Measurements from ENCODE around the gene IRF2BP1. TPM values are rescaled to one million over a fixed set of nuclear protein-coding genes. Genes with fewer than 3 reads are reported as not detected.

IRF2BP1 gene
- total RNA-seq, 4 donors from 2014 or later, result 25.9 to 47.0 (median 36.1) TPM

DNA sequence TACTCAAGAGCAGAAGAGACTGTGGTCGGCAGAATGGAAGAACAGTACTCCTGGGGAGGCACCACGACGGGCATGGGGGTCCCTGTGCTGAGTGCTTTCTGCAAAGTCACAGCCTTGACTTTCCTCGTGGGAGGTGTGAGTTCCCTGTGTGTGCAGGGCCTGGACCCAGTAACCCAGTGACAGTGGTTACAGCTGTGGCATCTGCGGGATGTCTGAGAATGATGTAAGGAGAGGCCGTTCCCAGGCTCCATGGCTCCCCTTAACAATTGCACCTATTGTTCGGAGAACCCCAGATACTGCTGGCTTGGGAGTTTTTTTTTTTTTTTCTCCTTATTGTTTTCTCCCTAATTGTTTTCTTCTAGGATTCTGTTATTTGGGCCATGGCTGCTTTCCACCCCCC is 33.7 kb upstream of the IRF2BP1 start:
- no peak overlapping the region for H3K27ac ChIP-seq
- no peak for DNase-seq
- no peak overlapping the region for H3K4me3 ChIP-seq (replicated peaks in 1 of 3)
- no peaks in the 10 kb centered on the region for H3K36me3 ChIP-seq
- H3K9me3 ChIP-seq, result no peaks in the 10 kb centered on the region
- WGBS, 2 donors, result 60 to 62% methylated on average over 7 of the region's 7 CpGs
- H3K4me1 ChIP-seq, result no peaks in the 10 kb centered on the region
- no peak for TF ChIP-seq POLR2A (IDR thresholded peaks at IDR 0.05)
- TF ChIP-seq, protein P1, sequence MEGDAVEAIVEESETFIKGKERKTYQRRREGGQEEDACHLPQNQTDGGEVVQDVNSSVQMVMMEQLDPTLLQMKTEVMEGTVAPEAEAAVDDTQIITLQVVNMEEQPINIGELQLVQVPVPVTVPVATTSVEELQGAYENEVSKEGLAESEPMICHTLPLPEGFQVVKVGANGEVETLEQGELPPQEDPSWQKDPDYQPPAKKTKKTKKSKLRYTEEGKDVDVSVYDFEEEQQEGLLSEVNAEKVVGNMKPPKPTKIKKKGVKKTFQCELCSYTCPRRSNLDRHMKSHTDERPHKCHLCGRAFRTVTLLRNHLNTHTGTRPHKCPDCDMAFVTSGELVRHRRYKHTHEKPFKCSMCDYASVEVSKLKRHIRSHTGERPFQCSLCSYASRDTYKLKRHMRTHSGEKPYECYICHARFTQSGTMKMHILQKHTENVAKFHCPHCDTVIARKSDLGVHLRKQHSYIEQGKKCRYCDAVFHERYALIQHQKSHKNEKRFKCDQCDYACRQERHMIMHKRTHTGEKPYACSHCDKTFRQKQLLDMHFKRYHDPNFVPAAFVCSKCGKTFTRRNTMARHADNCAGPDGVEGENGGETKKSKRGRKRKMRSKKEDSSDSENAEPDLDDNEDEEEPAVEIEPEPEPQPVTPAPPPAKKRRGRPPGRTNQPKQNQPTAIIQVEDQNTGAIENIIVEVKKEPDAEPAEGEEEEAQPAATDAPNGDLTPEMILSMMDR (IDR thresholded peaks at IDR 0.05), result no peak
- H3K27me3 ChIP-seq, result no peaks in the 10 kb centered on the region
- intact Hi-C loops (cut with DNase I), result no loop called here

DNA sequence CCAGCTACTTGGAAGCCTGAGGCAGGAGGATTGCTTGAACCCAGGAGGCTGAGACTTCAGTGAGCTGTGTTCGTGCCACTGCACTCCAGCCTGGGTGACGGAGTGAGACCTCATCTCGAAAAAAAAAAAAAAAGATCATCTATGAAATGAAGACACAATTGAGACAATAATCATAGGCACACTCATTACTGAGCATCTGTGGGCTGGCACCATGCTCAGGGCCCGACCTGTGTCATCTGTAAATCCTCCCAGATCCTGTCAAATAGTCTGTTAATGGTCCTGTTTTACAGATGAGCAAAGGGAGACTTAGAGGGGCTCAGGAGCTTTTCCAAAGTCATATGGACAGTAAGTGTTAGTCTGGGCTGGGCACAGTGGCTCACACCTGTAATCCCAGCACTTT is 32.8 kb upstream of the IRF2BP1 start:
- no peak overlapping the region for H3K27ac ChIP-seq
- H3K4me1 ChIP-seq, result no peaks in the 10 kb centered on the region
- no peaks in the 10 kb centered on the region for H3K36me3 ChIP-seq
- DNase-seq, result no peak
- 69 to 72% methylated on average over 4 of the region's 4 CpGs for WGBS, 2 donors
- no peaks in the 10 kb centered on the region for H3K9me3 ChIP-seq
- no peak for TF ChIP-seq POLR2A (IDR thresholded peaks at IDR 0.05)
- TF ChIP-seq, protein P1 (IDR thresholded peaks at IDR 0.05), result no peak
- no peak overlapping the region for H3K4me3 ChIP-seq (replicated peaks in 1 of 3)
- intact Hi-C loops (cut with DNase I), result no loop called here
- no peaks in the 10 kb centered on the region for H3K27me3 ChIP-seq

DNA sequence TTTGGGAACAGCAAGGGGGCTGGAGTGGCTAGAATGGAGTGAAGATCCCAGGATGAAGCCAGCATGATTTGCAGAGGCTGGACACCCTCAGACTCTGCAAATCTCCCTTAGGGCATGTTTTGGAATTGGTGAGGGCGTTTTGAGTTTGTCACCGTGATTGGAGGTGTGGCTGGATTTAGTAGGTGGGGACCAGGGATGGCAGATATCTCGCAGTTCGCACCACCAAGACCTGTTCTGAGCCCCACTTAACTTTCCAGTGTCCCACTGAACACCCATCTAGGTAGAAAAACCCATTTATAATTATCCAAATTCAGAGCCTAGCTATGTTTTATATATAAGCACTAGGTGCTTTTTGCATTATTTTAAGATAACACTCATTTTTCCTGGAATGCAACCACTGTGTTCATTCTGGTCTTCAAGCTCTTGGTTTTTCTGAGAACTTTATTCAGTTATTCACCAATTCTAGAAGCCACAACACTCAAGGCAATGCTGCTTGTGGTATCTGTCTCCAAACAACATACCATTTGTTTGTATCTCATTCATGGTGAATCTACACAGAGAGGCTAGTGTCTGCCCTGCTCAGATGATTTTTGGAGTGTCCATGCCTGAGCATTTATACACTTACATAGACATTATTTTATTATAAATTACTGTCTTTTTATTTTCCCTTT is 31.6 kb upstream of the IRF2BP1 start:
- 59% methylated on average over 4 of the region's 4 CpGs for WGBS, 2 donors
- H3K27me3 ChIP-seq, result no peaks in the 10 kb centered on the region
- no peak overlapping the region for H3K4me3 ChIP-seq (replicated peaks in 1 of 3)
- H3K36me3 ChIP-seq, result no peaks in the 10 kb centered on the region
- TF ChIP-seq, protein P1 (IDR thresholded peaks at IDR 0.05), result no peak
- no peak for TF ChIP-seq POLR2A (IDR thresholded peaks at IDR 0.05)
- no peaks in the 10 kb centered on the region for H3K4me1 ChIP-seq
- DNase-seq, result no peak
- H3K9me3 ChIP-seq, result no peaks in the 10 kb centered on the region
- intact Hi-C loops (cut with DNase I), result no loop called here
- no peak overlapping the region for H3K27ac ChIP-seq

DNA sequence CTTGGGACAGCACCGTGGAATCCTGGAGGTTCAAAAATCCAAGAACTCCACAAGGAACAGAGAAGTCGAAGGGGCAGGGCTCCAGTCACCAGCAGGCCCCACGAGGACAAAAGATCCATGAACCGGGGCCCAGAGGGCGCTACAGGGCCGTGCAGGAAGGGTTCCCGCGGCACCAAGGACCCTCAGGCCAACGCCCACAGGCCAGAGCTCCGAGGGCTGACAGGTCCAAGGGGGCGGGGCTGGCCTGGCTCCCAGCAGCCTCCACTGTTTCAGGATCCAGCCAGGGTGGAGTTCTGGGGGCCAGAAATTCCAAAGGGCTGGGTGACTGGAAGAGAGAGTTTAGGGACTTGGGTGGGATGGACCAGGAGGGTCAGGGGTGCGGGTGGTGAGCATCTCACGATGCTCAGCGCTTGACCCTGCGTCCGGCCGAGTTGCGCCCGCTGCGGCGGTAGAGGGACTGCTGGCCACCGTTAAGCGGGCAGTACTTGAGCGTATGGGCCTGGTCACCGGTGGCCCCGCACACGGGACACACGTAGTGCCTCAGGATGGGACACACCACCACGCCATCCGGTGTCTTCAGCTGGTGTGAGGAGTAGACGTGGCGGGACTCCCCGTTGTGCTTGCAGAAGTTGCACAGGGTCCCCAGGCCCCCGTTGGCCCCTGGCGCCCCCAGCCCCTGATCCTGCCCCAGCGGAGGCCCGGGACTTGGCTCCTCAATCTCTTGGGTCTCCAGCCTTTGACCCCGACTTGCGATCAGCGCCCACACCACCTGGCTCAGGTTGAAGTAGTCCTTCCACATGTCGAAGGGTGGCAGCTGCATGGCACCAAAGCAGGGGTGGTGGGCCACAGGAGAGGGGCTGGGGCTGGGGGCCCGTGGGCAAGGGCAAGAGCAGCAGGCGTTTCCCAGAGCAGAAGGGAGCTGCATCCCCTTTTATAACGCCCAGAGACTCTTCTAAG is 28.2 kb upstream of the IRF2BP1 start, which contains the start of gene NANOS2:
Gene NANOS2, minus strand, starts transcription at position 905 of the 957 bp plus-strand sequence. Its CDS starts 85 bp downstream, at position 820.
- DNase-seq, result no peak
- Histone ChIP-seq H3K4me1 (no peaks in the 10 kb centered on the region), H3K27me3 (no peaks in the 10 kb centered on the region), H3K4me3 (replicated peaks in 1 of 3) (no peak within 1 kb of the TSS), H3K36me3 (no peaks in the 10 kb centered on the region), H3K27ac (no peak within 1 kb of the TSS), H3K9me3 (no peaks in the 10 kb centered on the region)
- intact Hi-C loops (cut with DNase I), result no loop called here
- no peak for TF ChIP-seq POLR2A (IDR thresholded peaks at IDR 0.05)
- TF ChIP-seq, protein P1 (IDR thresholded peaks at IDR 0.05), result no peak
- WGBS, 2 donors, result 55 to 58% methylated on average over 27 to 41 of the region's 44 CpGs

DNA sequence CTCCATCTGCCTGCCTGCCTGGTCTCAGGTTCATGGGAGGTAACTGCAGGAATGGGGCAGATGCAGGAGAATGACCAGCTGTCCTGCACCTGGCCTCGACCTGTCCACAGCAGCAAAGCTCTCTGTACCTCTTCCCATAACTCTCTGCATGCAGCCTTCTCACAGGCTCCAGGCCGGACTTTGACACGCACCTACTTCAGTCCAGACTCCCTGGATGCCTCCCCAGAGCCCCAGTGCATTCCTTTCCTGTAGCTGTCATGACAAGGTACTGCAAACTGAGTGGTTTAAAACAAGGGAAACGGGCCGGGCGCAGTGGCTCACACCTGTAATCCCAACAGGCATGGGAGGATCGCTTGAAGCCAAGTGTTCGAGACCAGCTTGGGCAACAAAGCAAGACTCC is 25.4 kb upstream of the IRF2BP1 start:
- Histone ChIP-seq H3K27me3 (no peaks in the 10 kb centered on the region), H3K4me1 (no peaks in the 10 kb centered on the region), H3K27ac (no peak overlapping the region), H3K9me3 (no peaks in the 10 kb centered on the region), H3K4me3 (replicated peaks in 1 of 3) (no peak overlapping the region), H3K36me3 (no peaks in the 10 kb centered on the region)
- TF ChIP-seq POLR2A (IDR thresholded peaks at IDR 0.05), result no peak
- TF ChIP-seq, protein P1 (IDR thresholded peaks at IDR 0.05), result no peak
- DNase-seq, result no peak
- intact Hi-C loops (cut with DNase I), result no loop called here
- WGBS, 2 donors, result 46 to 54% methylated on average over 8 of the region's 8 CpGs

All from thyroid gland (tissue), 4 donors.